Type B pancreatic cell (in vitro differentiated cells): ENCODE data around the gene ZCCHC24. TPM values are rescaled to one million over a fixed set of nuclear protein-coding genes. Genes with fewer than 3 reads are reported as not detected.
A peak's percentile ranks its signal among the peaks of the same experiment; 100 is the strongest.

Source experiments
- DNase-seq: peaks from one replicate; pipeline ENCODE4 v3.0.0; 2021; ENCODE audit warnings: mixed read lengths; ENCODE audit not compliant: unreplicated experiment; ENCODE audit errors: extremely low spot score
- H3K27ac Mint-ChIP-seq: 2 replicates; pipeline ENCODE4 v1.8.0; 2021; ENCODE audit warnings: mild to moderate bottlenecking, mixed read lengths
- H3K27me3 Mint-ChIP-seq: 2 replicates; pipeline ENCODE4 v1.8.0; 2021; ENCODE audit warnings: mixed read lengths
- H3K36me3 Mint-ChIP-seq: 2 replicates; pipeline ENCODE4 v1.8.0; 2021; ENCODE audit warnings: mixed read lengths
- H3K4me1 Mint-ChIP-seq: one replicate; pipeline ENCODE4 v1.8.0; 2021; ENCODE audit warnings: mixed read lengths; ENCODE audit not compliant: unreplicated experiment
- H3K4me3 Mint-ChIP-seq: 2 replicates; pipeline ENCODE4 v1.8.0; 2021; ENCODE audit warnings: mild to moderate bottlenecking, mixed read lengths
- H3K9me3 Mint-ChIP-seq: 2 replicates; pipeline ENCODE4 v1.8.0; 2021; ENCODE audit warnings: mixed read lengths
- CTCF ChIP-seq: fragments of 200-600 bp; sonication (generic); conservative IDR thresholded peaks from 2 replicates; pipeline ENCODE4 v1.5.0; 2021; ENCODE audit warnings: antibody characterized with exemption, mild to moderate bottlenecking
- total RNA-seq: library from RNA; stranded (reverse); gene quantifications from 2 replicates; pipeline ENCODE4 v1.2.1, GENCODE V29; 2021; ENCODE audit warnings: low replicate concordance

The ZCCHC24 gene
- total RNA-seq, 1 donor from 2014 or later, result 29.1 TPM

GRCh38 chr10:79490400-79491142 is 45.1 kb upstream of the ZCCHC24 start:
- H3K36me3 Mint-ChIP-seq, result no peaks in the 10 kb centered on the region
- peaks cover 12% of the 10 kb centered on the region for H3K27me3 Mint-ChIP-seq
- no peak for DNase-seq
- H3K27ac Mint-ChIP-seq, result no peak overlapping the region
- TF ChIP-seq CTCF, result no peak
- H3K4me1 Mint-ChIP-seq, result peaks cover 31% of the 10 kb centered on the region
- H3K9me3 Mint-ChIP-seq, result no peaks in the 10 kb centered on the region
- no peak overlapping the region for H3K4me3 Mint-ChIP-seq

GRCh38 chr10:79488870-79489269 is 43.4 kb upstream of the ZCCHC24 start:
- Mint-ChIP-seq H3K4me1 (peaks cover 31% of the 10 kb centered on the region), H3K27me3 (peaks cover 6% of the 10 kb centered on the region), H3K36me3 (no peaks in the 10 kb centered on the region), H3K9me3 (no peaks in the 10 kb centered on the region), H3K4me3 (no peak overlapping the region), H3K27ac (no peak overlapping the region)
- no peak for DNase-seq
- no peak for TF ChIP-seq CTCF

- no peak for TF ChIP-seq CTCF
- Mint-ChIP-seq H3K27me3 (peaks cover 3% of the 10 kb centered on the region), H3K4me3 (no peak overlapping the region), H3K9me3 (no peaks in the 10 kb centered on the region), H3K36me3 (no peaks in the 10 kb centered on the region), H3K27ac (no peak overlapping the region), H3K4me1 (peaks cover 31% of the 10 kb centered on the region)
- no peak for DNase-seq
Measured at GRCh38 chr10:79488336-79488735, 42.9 kb upstream of the ZCCHC24 start.

- peak; percentile 79 for TF ChIP-seq CTCF
- Mint-ChIP-seq H3K4me3 (no peak overlapping the region), H3K27ac (no peak overlapping the region), H3K9me3 (no peaks in the 10 kb centered on the region), H3K27me3 (peaks cover 3% of the 10 kb centered on the region), H3K36me3 (no peaks in the 10 kb centered on the region), H3K4me1 (peaks cover 31% of the 10 kb centered on the region)
- DNase-seq, result no peak
Measured at GRCh38 chr10:79487296-79488194, 42.1 kb upstream of the ZCCHC24 start.

- H3K4me1 Mint-ChIP-seq, result peaks cover 22% of the 10 kb centered on the region
- H3K27me3 Mint-ChIP-seq, result peaks cover 3% of the 10 kb centered on the region
- no peak overlapping the region for H3K27ac Mint-ChIP-seq
- no peaks in the 10 kb centered on the region for H3K9me3 Mint-ChIP-seq
- no peak for DNase-seq
- H3K36me3 Mint-ChIP-seq, result no peaks in the 10 kb centered on the region
- no peak for TF ChIP-seq CTCF
- H3K4me3 Mint-ChIP-seq, result no peak overlapping the region
Measured at GRCh38 chr10:79484476-79484875, 39.1 kb upstream of the ZCCHC24 start.
